Liver (tissue), 9 donors: ENCODE measurements around the gene GBGT1. TPM values are rescaled to one million over a fixed set of nuclear protein-coding genes. Genes with fewer than 3 reads are reported as not detected.

ENCODE experiments used
- DNase-seq: peaks from one replicate; pipeline ENCODE4 v3.0.0-alpha.2; 2017; ENCODE audit warnings: low spot score
- H3K27ac ChIP-seq, 2 donors: one replicate each; pipeline ENCODE4 v1.7.0; 2013; ENCODE audit warnings: inconsistent platforms in 2 of 2, low read length in 2 of 2, control low read depth in 1 of 2, low read depth in 1 of 2, mild to moderate bottlenecking in 1 of 2
- H3K27me3 ChIP-seq, 4 donors: one replicate each; pipeline versions ENCODE4 v1.6.1 to v1.7.0; 2013; ENCODE audit warnings: low read length in 3 of 4, inconsistent platforms in 1 of 4, mild to moderate bottlenecking in 1 of 4, moderate library complexity in 1 of 4; ENCODE audit not compliant: control insufficient read depth in 4 of 4, insufficient read depth in 4 of 4
- H3K36me3 ChIP-seq, 4 donors: one replicate each; pipeline versions ENCODE4 v1.6.1 to v1.7.0; 2013; ENCODE audit warnings: low read length in 3 of 4, mild to moderate bottlenecking in 3 of 4, low read depth in 1 of 4, moderate library complexity in 1 of 4; ENCODE audit not compliant: control insufficient read depth in 4 of 4, insufficient read depth in 3 of 4
- H3K4me1 ChIP-seq, 4 donors: one replicate each; pipeline versions ENCODE4 v1.6.1 to v1.7.0; 2013; ENCODE audit warnings: low read length in 3 of 4, mild to moderate bottlenecking in 3 of 4, moderate library complexity in 1 of 4; ENCODE audit not compliant: control insufficient read depth in 4 of 4, insufficient read depth in 4 of 4
- H3K4me3 ChIP-seq, 3 donors: one replicate each; pipeline versions ENCODE4 v1.6.1 to v1.7.0; 2013; ENCODE audit warnings: low read length in 3 of 3, control low read depth in 1 of 3, low read depth in 1 of 3, mild to moderate bottlenecking in 1 of 3
- H3K9ac ChIP-seq, 2 donors: one replicate each; pipeline ENCODE4 v1.7.0; 2013; ENCODE audit warnings: low read length in 2 of 2, mild to moderate bottlenecking in 2 of 2, moderate library complexity in 2 of 2, control low read depth in 1 of 2, low read depth in 1 of 2
- H3K9me3 ChIP-seq, 4 donors: one replicate each; pipeline versions ENCODE4 v1.6.1 to v1.7.0; 2013; ENCODE audit warnings: low read length in 3 of 4; ENCODE audit not compliant: control insufficient read depth in 4 of 4
- ATF3 ChIP-seq: IDR thresholded peaks from 2 replicates; pipeline ENCODE4 v1.6.1; 2016; ENCODE audit warnings: antibody characterized with exemption
- CTCF ChIP-seq: fragments of 150-350 bp; IDR thresholded peaks from 2 replicates; pipeline ENCODE4 v1.5.1; 2017; ENCODE audit warnings: improper control_type of control experiment, low read depth, low read length; ENCODE audit not compliant: missing input control
- EGR1 ChIP-seq, 2 donors: IDR thresholded peaks; 2 replicates each; pipeline ENCODE4 v1.6.1; 2016 to 2018; ENCODE audit warnings: antibody characterized with exemption in 2 of 2, low read depth in 2 of 2
- FOXA1 ChIP-seq: IDR thresholded peaks from 2 replicates; pipeline ENCODE4 v1.6.1; 2016; ENCODE audit warnings: antibody characterized with exemption
- FOXA2 ChIP-seq: IDR thresholded peaks from 2 replicates; pipeline ENCODE4 v1.6.1; 2016; ENCODE audit warnings: antibody characterized with exemption
- GABPA ChIP-seq, 2 donors: IDR thresholded peaks in 1 of 2; conservative IDR thresholded peaks in 1 of 2; 2 replicates each; pipeline ENCODE4 v1.6.1; 2016; ENCODE audit warnings: antibody characterized with exemption in 2 of 2, mild to moderate bottlenecking in 1 of 2, moderate library complexity in 1 of 2
- HNF4A ChIP-seq, 2 donors: conservative IDR thresholded peaks; 2 replicates each; pipeline ENCODE4 v1.6.1; 2016; ENCODE audit warnings: antibody characterized with exemption in 2 of 2, mild to moderate bottlenecking in 2 of 2
- HNF4G ChIP-seq: IDR thresholded peaks from 2 replicates; pipeline ENCODE4 v1.6.1; 2016; ENCODE audit warnings: antibody characterized with exemption
- JUND ChIP-seq, 2 donors: IDR thresholded peaks; 2 replicates each; pipeline ENCODE4 v1.6.1; 2016; ENCODE audit warnings: antibody characterized with exemption in 2 of 2
- MAX ChIP-seq: IDR thresholded peaks from 2 replicates; pipeline ENCODE4 v1.6.1; 2016; ENCODE audit warnings: antibody characterized with exemption
- NR2F2 ChIP-seq: IDR thresholded peaks from 2 replicates; pipeline ENCODE4 v1.6.1; 2016; ENCODE audit warnings: antibody characterized with exemption
- RAD21 ChIP-seq, 2 donors: IDR thresholded peaks; 2 replicates each; pipeline ENCODE4 v1.6.1; 2016; ENCODE audit warnings: antibody characterized with exemption in 2 of 2, mild to moderate bottlenecking in 2 of 2
- REST ChIP-seq: IDR thresholded peaks from 2 replicates; pipeline ENCODE4 v1.6.1; 2016; ENCODE audit warnings: antibody characterized with exemption, mild to moderate bottlenecking
- RXRA ChIP-seq, 2 donors: IDR thresholded peaks; 2 replicates each; pipeline ENCODE4 v1.6.1; 2017 to 2018; ENCODE audit warnings: antibody characterized with exemption in 2 of 2, mild to moderate bottlenecking in 1 of 2
- SP1 ChIP-seq: IDR thresholded peaks from 2 replicates; pipeline ENCODE4 v1.6.1; 2018; ENCODE audit warnings: antibody characterized with exemption, mild to moderate bottlenecking
- TAF1 ChIP-seq: conservative IDR thresholded peaks from 2 replicates; pipeline ENCODE4 v1.6.1; 2016; ENCODE audit warnings: antibody characterized with exemption, mild to moderate bottlenecking
- ZBTB33 ChIP-seq: IDR thresholded peaks from 2 replicates; pipeline ENCODE4 v1.6.1; 2016; ENCODE audit warnings: antibody characterized with exemption
- WGBS: extraction: QIAGEN DNeasy Blood & Tissue Kit; methylation state at CpG from one replicate; pipeline ENCODE4 v1.1.7; 2013; 5-methylcytosine and 5-hydroxymethylcytosine counted together
- polyA plus RNA-seq, 2 donors: library from polyadenylated mRNA; stranded (reverse) in 1 of 2; unstranded in 1 of 2; fragments of 200-250 nt in 1 of 2; fragments of >200 nt in 1 of 2; fragmentation: Nextera tagmentation in 1 of 2; extraction: Ambion mirVana in 1 of 2; gene quantifications; one replicate each; pipeline versions ENCODE4 v1.2.1 to v1.2.3, GENCODE V29; 2013 to 2015
- total RNA-seq, 2 donors: library from RNA; depleted of rRNA; stranded (reverse); fragments of >200 nt; gene quantifications; one replicate each; pipeline ENCODE4 v1.2.3, GENCODE V29; 2014
- donor health status: healthy.
- donor health status: healthy.
- donor health status: healthy.
- donor health status: healthy.
- donor health status: healthy.

Gene GBGT1
- total and polyA plus RNA-seq, 4 donors = 0.33 to 25.7 (median 2.3) TPM

GRCh38 chr9:133151041-133151440 is 12.7 kb downstream of the GBGT1 start:
- no peak overlapping the region for H3K4me3 ChIP-seq
- WGBS = 98% methylated on average over 6 of the region's 6 CpGs
- DNase-seq = no peak
- peaks cover 0 to 15% (median 8%) of the 10 kb centered on the region in 4 donors for H3K4me1 ChIP-seq
- no peaks in the 10 kb centered on the region for H3K36me3 ChIP-seq
- no peak overlapping the region for H3K9ac ChIP-seq
- no peaks in the 10 kb centered on the region for H3K27me3 ChIP-seq
- H3K9me3 ChIP-seq = no peaks in the 10 kb centered on the region
- TF ChIP-seq GABPA (IDR thresholded peaks at IDR 0.05 in 1 of 2, conservative IDR thresholded peaks at IDR 0.05 in 1 of 2) (no peak), TAF1 (no peak)
- no peak overlapping the region for H3K27ac ChIP-seq

DNA sequence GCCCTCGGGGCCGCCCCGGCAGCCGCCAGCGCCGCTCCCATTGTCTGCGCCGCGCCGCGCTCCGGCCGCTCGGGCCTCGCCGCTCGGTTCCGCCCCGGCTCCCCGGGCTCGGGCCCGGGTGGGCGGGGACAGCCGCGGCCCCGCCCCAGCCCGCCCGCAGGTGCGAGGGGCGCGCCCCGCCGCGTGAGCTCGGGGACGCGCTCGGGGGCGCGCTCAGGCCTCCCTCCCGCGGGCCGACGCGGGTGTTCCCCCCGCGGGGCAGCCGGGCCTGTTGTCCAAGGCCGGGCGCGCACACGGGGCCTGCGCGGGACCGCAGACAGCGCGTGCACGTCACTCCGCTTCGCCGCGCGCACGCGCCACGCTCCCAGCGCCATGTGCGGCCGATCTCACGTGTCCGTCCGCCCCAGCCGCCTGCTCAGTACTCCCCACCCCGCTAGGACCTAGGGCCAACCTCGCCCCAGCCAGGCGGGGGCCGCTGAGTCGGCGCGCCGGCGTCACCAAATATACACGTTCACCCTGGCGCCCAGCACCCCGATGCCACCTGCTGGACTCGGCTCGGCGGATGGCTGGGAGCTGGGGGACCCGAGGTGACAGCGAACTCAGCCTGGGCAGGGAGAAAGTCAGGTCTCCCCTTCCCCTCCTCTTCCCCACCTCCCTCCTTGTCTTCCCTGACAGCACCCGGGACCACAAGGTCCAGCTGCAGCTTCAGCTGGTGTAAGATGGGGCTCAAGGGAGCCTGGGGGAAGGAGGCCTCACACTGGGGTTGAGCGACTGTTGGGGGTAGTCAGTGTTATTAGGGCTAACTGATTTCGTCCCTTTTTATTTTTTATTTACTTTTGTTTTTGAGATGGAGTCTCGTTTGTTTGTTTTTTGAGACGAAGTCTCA is 14.3 kb downstream of the GBGT1 start:
- DNase-seq = peak; percentile 86
- peaks cover 3 to 25% (median 12%) of the 10 kb centered on the region in 4 donors for H3K4me1 ChIP-seq
- peak; percentile 21 for TF ChIP-seq SP1
- no peak for TF ChIP-seq TAF1
- no peak for TF ChIP-seq EGR1 (IDR thresholded peaks at IDR 0.05; ENCODE audit: low read depth in 2 of 2)
- TF ChIP-seq NR2F2 = no peak
- no peak for TF ChIP-seq FOXA1
- no peak for TF ChIP-seq MAX
- TF ChIP-seq HNF4A (conservative IDR thresholded peaks at IDR 0.05) = no peak
- no peak for TF ChIP-seq RXRA (IDR thresholded peaks at IDR 0.05)
- peak; percentile 6 for TF ChIP-seq CTCF
- peak in 1 of 2 donors; percentile 63 for TF ChIP-seq RAD21 (IDR thresholded peaks at IDR 0.05)
- TF ChIP-seq ATF3 = no peak
- no peak for TF ChIP-seq FOXA2
- H3K27ac ChIP-seq = peak overlapping the region; percentile 13 to 58
- H3K36me3 ChIP-seq = no peaks in the 10 kb centered on the region
- 4% methylated on average over 95 of the region's 95 CpGs for WGBS
- peak overlapping the region in 1 of 2 donors; percentile 34 for H3K9ac ChIP-seq
- peak overlapping the region in 2 of 3 donors; percentile 53 to 66 for H3K4me3 ChIP-seq
- no peaks in the 10 kb centered on the region for H3K9me3 ChIP-seq
- no peaks in the 10 kb centered on the region for H3K27me3 ChIP-seq

DNA sequence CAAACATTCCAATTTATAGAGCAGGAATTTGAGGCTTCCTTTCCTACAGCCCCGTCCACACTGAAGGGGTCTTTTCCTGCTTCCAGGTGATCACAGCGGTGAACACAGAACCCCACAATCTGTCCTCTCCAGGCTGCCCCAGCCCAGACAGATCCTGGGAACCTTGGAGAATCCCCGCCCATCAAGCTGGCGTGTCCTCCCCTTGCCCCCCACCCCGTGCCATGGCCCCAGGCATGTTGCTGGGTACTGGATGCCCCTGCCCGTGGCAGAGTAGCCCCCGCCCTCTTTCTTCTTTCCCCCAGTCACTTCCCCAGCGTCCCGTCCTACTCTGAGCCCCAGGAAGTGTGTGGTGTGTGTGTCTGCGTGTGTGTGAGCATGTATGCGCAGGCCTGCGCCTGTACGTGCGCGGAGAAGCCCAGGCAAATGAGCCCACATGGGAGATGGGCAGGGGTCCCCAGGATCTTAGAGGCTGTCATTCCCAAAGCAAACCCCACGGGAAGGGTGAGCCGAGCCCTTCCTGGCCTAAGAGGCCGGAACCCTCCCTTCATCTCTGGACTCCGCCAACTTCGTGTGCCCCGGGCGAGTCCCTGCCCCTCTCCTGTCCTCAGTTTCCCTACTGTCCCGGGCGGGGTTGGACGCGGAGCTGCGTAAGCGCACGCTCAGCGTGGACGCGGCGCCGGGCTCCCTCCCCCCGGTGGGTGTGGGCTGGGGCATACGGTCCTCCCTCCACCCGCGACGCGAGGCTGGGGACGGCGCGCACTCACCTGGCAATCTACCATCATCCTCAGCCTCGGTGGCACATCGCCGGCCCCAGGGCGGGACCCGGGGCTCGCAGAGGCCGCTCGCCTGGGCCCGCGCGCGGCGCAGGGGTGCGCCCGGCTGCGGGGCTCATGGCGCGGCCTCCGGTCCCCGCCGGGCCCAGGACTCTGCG is 15.2 kb downstream of the GBGT1 start:
- peak overlapping the region; percentile 3 to 5 for H3K27ac ChIP-seq
- no peaks in the 10 kb centered on the region for H3K27me3 ChIP-seq
- peak overlapping the region; percentile 53 to 66 (median 64) for H3K4me3 ChIP-seq
- peak; percentile 67 for DNase-seq
- no peaks in the 10 kb centered on the region for H3K36me3 ChIP-seq
- peak overlapping the region in 1 of 2 donors; percentile 57 for H3K9ac ChIP-seq
- H3K4me1 ChIP-seq = peaks cover 5 to 32% (median 16%) of the 10 kb centered on the region in 4 donors
- H3K9me3 ChIP-seq = no peaks in the 10 kb centered on the region
- 15% methylated on average over 65 of the region's 65 CpGs for WGBS
- TF ChIP-seq NR2F2 = no peak
- no peak for TF ChIP-seq REST
- no peak for TF ChIP-seq JUND (IDR thresholded peaks at IDR 0.05)
- no peak for TF ChIP-seq RAD21 (IDR thresholded peaks at IDR 0.05)
- no peak for TF ChIP-seq HNF4G
- no peak for TF ChIP-seq ZBTB33
- no peak for TF ChIP-seq GABPA (IDR thresholded peaks at IDR 0.05 in 1 of 2, conservative IDR thresholded peaks at IDR 0.05 in 1 of 2)
- TF ChIP-seq EGR1 (IDR thresholded peaks at IDR 0.05; ENCODE audit: low read depth in 2 of 2) = no peak
